Mucosa of descending colon (tissue), 3 donors: ENCODE results near the gene STAT2. TPM values are rescaled to one million over a fixed set of nuclear protein-coding genes. Genes with fewer than 3 reads are reported as not detected.

Source experiments
- ATAC-seq: fragments of 200-7000 bp; cut with Tn5 transposase; one replicate; pipeline ENCODE4 v1.9.1; 2020; ENCODE audit warnings: mild to moderate bottlenecking, moderate library complexity
- DNase-seq, 3 donors: peaks; one replicate each; pipeline ENCODE4 v3.0.0-alpha.2; 2020
- H3K36me3 ChIP-seq: fragments of 200-600 bp; one replicate; pipeline ENCODE4 v1.8.0; 2021; ENCODE audit warnings: low read depth, mild to moderate bottlenecking
- H3K4me1 ChIP-seq: fragments of 200-600 bp; one replicate; pipeline ENCODE4 v1.8.0; 2021; ENCODE audit warnings: low read depth, mild to moderate bottlenecking
- H3K4me3 ChIP-seq: fragments of 200-600 bp; one replicate; pipeline ENCODE4 v1.8.0; 2021; ENCODE audit warnings: mild to moderate bottlenecking
- H3K9me3 ChIP-seq: fragments of 200-600 bp; one replicate; pipeline ENCODE4 v1.8.0; 2021; ENCODE audit warnings: mild to moderate bottlenecking
- intact Hi-C, 2 donors: fragments of 100-400 bp; cut with DNase I in 1 of 2; cut with micrococcal nuclease in 1 of 2; formaldehyde crosslinking; loops; one replicate each; pipeline versions ENCODE4 v1.11.0 to v1.11.1; 2022; cut with DNase I, micrococcal nuclease
- total RNA-seq, 3 donors: library from RNA; stranded (reverse); fragmentation: NEBNext Ultra II Directional in 2 of 3; extraction: Animal tissue kit (Norgen Biotek cat#: 25700) in 2 of 3; gene quantifications; one replicate each; pipeline versions ENCODE4 v1.2.1 to v1.2.4, GENCODE V29; 2021 to 2023
- TF ChIP-seq, protein P1 (sequence below): fragments of 200-600 bp; IDR thresholded peaks from one replicate; pipeline ENCODE4 v1.8.0; 2022; ENCODE audit warnings: antibody characterized with exemption, mild to moderate bottlenecking
- donor health status: DM: no; HTN: no; CAD: no; lungs with moderate emphysema.
- donor health status: DM: no; HTN: no; CAD: no.
- donor health status: DM: no; HTN: yes; CAD: no.

The STAT2 gene
- total RNA-seq, 3 donors from 2014 or later: 82.9 to 112 (median 95.7) TPM

DNA sequence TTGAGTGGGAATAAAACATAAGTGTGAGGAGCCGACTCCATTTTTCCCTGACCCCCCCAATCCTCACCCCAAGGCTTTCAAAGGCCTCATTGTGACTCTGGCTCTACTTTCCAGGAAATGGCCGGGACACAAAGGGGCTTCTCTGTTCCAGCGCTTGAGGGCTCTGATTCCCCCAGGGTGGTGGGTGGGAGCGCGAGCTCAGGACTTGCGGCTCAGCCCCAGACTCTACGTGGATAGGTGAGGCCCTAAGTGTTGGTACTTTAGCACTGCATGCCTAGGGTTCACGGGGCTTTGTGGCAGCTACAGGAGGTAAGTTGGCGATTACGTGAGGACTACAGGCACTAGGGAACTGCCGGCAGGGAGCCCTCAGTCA is 44.7 kb downstream of the STAT2 start:
- Histone ChIP-seq H3K4me3 (peak overlapping the region; percentile 50), H3K36me3 (no peaks in the 10 kb centered on the region), H3K9me3 (no peaks in the 10 kb centered on the region), H3K4me1 (peaks cover 11% of the 10 kb centered on the region)
- ATAC-seq (peak; percentile 20), DNase-seq (peak in 2 of 3 donors; percentile 26 to 44)
- TF ChIP-seq, protein P1, sequence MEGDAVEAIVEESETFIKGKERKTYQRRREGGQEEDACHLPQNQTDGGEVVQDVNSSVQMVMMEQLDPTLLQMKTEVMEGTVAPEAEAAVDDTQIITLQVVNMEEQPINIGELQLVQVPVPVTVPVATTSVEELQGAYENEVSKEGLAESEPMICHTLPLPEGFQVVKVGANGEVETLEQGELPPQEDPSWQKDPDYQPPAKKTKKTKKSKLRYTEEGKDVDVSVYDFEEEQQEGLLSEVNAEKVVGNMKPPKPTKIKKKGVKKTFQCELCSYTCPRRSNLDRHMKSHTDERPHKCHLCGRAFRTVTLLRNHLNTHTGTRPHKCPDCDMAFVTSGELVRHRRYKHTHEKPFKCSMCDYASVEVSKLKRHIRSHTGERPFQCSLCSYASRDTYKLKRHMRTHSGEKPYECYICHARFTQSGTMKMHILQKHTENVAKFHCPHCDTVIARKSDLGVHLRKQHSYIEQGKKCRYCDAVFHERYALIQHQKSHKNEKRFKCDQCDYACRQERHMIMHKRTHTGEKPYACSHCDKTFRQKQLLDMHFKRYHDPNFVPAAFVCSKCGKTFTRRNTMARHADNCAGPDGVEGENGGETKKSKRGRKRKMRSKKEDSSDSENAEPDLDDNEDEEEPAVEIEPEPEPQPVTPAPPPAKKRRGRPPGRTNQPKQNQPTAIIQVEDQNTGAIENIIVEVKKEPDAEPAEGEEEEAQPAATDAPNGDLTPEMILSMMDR: no peak
- intact Hi-C loops: no loop called here

DNA sequence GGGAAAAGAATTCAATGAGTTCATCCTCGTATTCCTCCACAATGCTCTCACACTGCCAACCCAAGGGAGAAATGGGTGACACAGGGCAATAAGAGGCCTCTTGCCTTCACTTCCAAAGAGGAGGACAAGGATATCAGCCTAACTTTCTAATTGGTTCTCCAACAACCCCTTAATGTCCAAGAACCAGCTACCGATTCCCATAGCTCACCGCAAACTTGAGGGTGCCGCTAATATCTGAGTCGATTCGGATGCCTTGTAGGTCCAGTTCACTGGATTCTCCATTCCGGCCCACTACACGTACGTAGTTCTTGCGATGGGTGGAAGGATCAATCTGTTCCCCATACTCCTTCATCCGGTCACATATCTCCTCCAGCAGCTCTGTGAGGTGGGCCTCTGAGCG is 48.9 kb downstream of the STAT2 start:
- DNase-seq: no peak
- intact Hi-C loops: no loop called here
- Histone ChIP-seq H3K36me3 (no peaks in the 10 kb centered on the region), H3K4me1 (peaks cover 11% of the 10 kb centered on the region), H3K9me3 (no peaks in the 10 kb centered on the region), H3K4me3 (no peak overlapping the region)
- ATAC-seq: no peak
- TF ChIP-seq, protein P1: no peak

DNA sequence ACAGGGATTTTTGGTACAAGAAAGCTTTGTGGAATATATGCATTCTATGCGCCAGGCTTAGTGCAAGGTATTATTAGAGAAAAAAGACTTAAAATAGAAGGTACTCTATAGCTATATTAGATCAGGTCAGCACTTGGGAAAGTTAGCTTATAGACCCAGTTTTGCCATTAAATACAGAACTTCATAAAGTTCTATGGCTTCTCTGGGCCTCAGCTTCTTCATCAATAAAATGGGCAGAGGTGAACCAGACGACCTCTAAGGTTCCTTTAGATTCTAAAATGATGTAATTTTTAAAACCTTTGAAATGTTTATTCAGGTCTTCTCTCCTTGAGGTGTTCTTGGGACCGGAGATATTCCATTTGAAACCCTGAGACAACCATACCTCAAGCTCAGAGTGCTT is 51.2 kb downstream of the STAT2 start:
- TF ChIP-seq, protein P1: no peak
- Histone ChIP-seq H3K4me3 (no peak overlapping the region), H3K9me3 (no peaks in the 10 kb centered on the region), H3K4me1 (no peaks in the 10 kb centered on the region), H3K36me3 (no peaks in the 10 kb centered on the region)
- intact Hi-C loops: no loop called here
- DNase-seq: no peak
- no peak for ATAC-seq

DNA sequence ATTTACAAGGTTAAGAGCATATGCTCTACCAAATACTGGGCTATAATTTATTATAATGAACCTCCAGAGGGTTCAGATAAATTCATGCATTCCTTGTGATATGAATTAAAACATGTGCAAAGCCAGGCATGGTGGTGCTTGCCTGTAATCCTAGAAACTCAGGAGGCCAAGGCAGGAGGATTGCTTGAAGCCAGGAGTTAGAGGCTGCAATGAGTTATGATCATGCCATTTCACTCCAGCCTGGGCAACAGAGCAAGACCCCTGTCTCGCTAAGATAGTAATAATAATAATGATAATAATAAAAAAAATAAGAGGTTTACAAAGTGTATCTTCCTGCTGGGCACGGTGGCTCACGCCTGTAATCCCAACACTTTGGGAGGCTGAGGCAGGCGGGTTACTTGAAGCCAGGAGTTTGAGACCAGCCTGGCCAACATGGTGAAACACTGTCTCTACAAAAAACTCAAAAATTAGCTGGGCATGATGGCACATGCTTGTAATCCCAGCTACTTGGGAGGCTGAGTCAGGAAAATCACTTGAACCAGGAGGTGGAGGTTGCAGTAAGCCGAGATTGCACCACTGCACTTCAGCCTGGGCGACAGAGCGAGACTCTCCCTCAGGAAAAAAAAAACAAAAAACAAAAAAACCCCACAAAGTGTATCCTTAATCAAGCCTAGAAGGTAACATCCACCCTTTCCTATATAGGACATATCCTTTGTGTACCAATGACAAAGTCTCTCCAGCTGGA is 52.5 kb downstream of the STAT2 start:
- ATAC-seq (no peak), DNase-seq (no peak)
- Histone ChIP-seq H3K4me3 (no peak overlapping the region), H3K36me3 (no peaks in the 10 kb centered on the region), H3K4me1 (no peaks in the 10 kb centered on the region), H3K9me3 (no peaks in the 10 kb centered on the region)
- TF ChIP-seq, protein P1: no peak
- intact Hi-C loops: no loop called here

DNA sequence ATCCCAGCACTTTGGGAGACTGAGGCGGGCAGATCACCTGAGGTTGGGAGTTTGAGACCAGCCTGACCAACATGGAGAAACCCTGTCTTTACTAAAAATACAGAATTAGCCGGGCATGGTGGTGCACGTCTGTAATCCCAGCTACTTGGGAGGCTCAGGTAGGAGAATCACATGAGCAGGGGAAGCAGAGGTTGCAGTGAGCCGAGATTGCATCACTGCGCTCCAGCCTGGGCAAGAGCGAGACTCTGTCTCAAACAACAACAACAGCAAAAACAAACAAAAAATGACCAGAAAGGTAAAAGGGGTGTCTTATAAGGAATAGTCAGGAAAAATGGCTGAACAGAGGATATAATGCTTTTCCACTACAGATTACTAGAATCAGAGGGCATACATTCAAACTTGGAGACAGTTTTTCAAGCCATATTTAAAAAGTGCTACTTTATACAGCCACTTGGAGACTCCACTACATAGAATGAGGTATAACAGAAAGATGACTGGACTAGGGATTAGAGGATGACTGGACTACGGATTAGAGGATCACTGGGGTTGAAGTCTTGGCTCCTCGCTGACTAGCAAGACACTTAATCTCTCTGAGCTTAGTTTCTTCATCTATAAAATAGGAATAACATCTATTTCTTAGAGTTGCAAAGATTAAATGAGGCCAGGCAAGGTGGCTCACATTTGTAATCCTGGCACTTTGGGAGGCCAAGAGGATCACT is 54.9 kb downstream of the STAT2 start:
- intact Hi-C loops: no loop called here
- no peak overlapping the region for H3K4me3 ChIP-seq
- DNase-seq (no peak), ATAC-seq (no peak)
- H3K36me3 ChIP-seq: no peaks in the 10 kb centered on the region
- H3K9me3 ChIP-seq: no peaks in the 10 kb centered on the region
- TF ChIP-seq, protein P1: no peak
- H3K4me1 ChIP-seq: peaks cover 10% of the 10 kb centered on the region
